Neuronal stem cell (in vitro differentiated cells): ENCODE results near the gene OXLD1.

Experiments used
- DNase-seq: peaks from one replicate; pipeline ENCODE4 v3.0.0-alpha.2; 2013; ENCODE audit warnings: low spot score
- H2AFZ ChIP-seq: one replicate; pipeline ENCODE4 v1.6.1; 2013; ENCODE audit warnings: mild to moderate bottlenecking, low read length, inconsistent platforms
- H2AK5ac ChIP-seq: 2 replicates; pipeline ENCODE4 v1.6.1; 2013; ENCODE audit warnings: low read depth, mild to moderate bottlenecking, inconsistent platforms, low read length, moderate library complexity, mixed read lengths
- H2BK120ac ChIP-seq: 2 replicates; pipeline ENCODE4 v1.6.1; 2013; ENCODE audit warnings: low read depth, mild to moderate bottlenecking, inconsistent platforms, low read length, moderate library complexity, mixed read lengths
- H2BK12ac ChIP-seq: one replicate; pipeline ENCODE4 v1.6.1; 2013; ENCODE audit warnings: low read length, inconsistent platforms
- H2BK15ac ChIP-seq: 2 replicates; pipeline ENCODE4 v1.6.1; 2013; ENCODE audit warnings: mild to moderate bottlenecking, low read length, inconsistent platforms, mixed read lengths
- H2BK5ac ChIP-seq: one replicate; pipeline ENCODE4 v1.6.1; 2013; ENCODE audit warnings: inconsistent platforms, mild to moderate bottlenecking, low read length, moderate library complexity
- H3K14ac ChIP-seq: one replicate; pipeline ENCODE4 v1.6.1; 2013; ENCODE audit warnings: low read length, inconsistent platforms
- H3K18ac ChIP-seq: 2 replicates; pipeline ENCODE4 v1.6.1; 2013; ENCODE audit warnings: low read length, inconsistent platforms
- H3K23ac ChIP-seq: 2 replicates; pipeline ENCODE4 v1.6.1; 2013; ENCODE audit warnings: low read depth, mild to moderate bottlenecking, mixed read lengths, low read length, inconsistent platforms; ENCODE audit not compliant: poor library complexity
- H3K27ac ChIP-seq: replicated peaks from 3 replicates; pipeline ENCODE4 v1.5.1; 2013; ENCODE audit warnings: low read length, inconsistent platforms
- H3K27me3 ChIP-seq, 3 experiments: 2 replicates each; pipeline ENCODE4 v1.6.1; 2013; ENCODE audit warnings: low read length in 3 of 3, mild to moderate bottlenecking in 2 of 3, inconsistent platforms in 1 of 3, low read depth in 1 of 3, mixed read lengths in 1 of 3, moderate library complexity in 1 of 3; ENCODE audit not compliant: control insufficient read depth in 3 of 3, insufficient read depth in 3 of 3
- H3K36me3 ChIP-seq, 2 donors: replicated peaks in 1 of 2; 2 replicates each; pipeline ENCODE4 v1.6.1; 2013; ENCODE audit warnings: low read length in 2 of 2; ENCODE audit not compliant: control insufficient read depth in 2 of 2, insufficient read depth in 2 of 2
- H3K4ac ChIP-seq: 2 replicates; pipeline ENCODE4 v1.6.1; 2013; ENCODE audit warnings: inconsistent platforms, mild to moderate bottlenecking, low read length, moderate library complexity
- H3K4me1 ChIP-seq, 2 donors: 1 replicate in 1 of 2; 2 replicates in 1 of 2; pipeline ENCODE4 v1.6.1; 2013; ENCODE audit warnings: low read length in 2 of 2, low read depth in 1 of 2; ENCODE audit not compliant: control insufficient read depth in 2 of 2, insufficient read depth in 1 of 2
- H3K4me2 ChIP-seq: one replicate; pipeline ENCODE4 v1.6.1; 2013; ENCODE audit warnings: mild to moderate bottlenecking, low read length, inconsistent platforms; ENCODE audit not compliant: insufficient read depth, poor library complexity, severe bottlenecking
- H3K4me3 ChIP-seq, 2 donors: 2 replicates each; pipeline ENCODE4 v1.5.1; 2013; ENCODE audit warnings: low read length in 2 of 2, mild to moderate bottlenecking in 2 of 2, inconsistent platforms in 1 of 2, moderate library complexity in 1 of 2
- H3K79me1 ChIP-seq: one replicate; pipeline ENCODE4 v1.6.1; 2013; ENCODE audit warnings: low read depth, mild to moderate bottlenecking, inconsistent platforms, low read length, moderate library complexity
- H3K9ac ChIP-seq: one replicate; pipeline ENCODE4 v1.6.1; 2013; ENCODE audit warnings: mild to moderate bottlenecking, low read depth, low read length, inconsistent platforms; ENCODE audit not compliant: poor library complexity
- H3K9me3 ChIP-seq, 2 donors: replicated peaks in 1 of 2; 2 replicates each; pipeline versions ENCODE3 to v1.6.1; 2013; ENCODE audit warnings: low read length in 2 of 2, mild to moderate bottlenecking in 2 of 2, inconsistent platforms in 1 of 2, low read depth in 1 of 2, mixed read lengths in 1 of 2, moderate library complexity in 1 of 2; ENCODE audit not compliant: control insufficient read depth in 2 of 2, insufficient read depth in 1 of 2
- H4K8ac ChIP-seq: one replicate; pipeline ENCODE4 v1.6.1; 2013; ENCODE audit warnings: low read depth, mild to moderate bottlenecking, inconsistent platforms, low read length, moderate library complexity
- H4K91ac ChIP-seq: one replicate; pipeline ENCODE4 v1.6.1; 2013; ENCODE audit warnings: low read length, low read depth, mild to moderate bottlenecking, inconsistent platforms; ENCODE audit not compliant: poor library complexity
- WGBS, 2 donors: extraction: QIAGEN DNeasy Blood & Tissue Kit; methylation state at CpG; one replicate each; pipeline ENCODE4 v1.1.7; 2013; ENCODE audit warnings: missing lambda C conversion rate in 2 of 2, mixed read lengths in 1 of 2; ENCODE audit not compliant: insufficient read length in 2 of 2, insufficient replicate concordance in 1 of 2; ENCODE audit errors: extremely low coverage in 2 of 2; 5-methylcytosine and 5-hydroxymethylcytosine counted together

The OXLD1 gene

GRCh38 chr17:81707725-81708646 lies 41.6 kb upstream of the OXLD1 start:
- no peak overlapping the region for H2BK15ac ChIP-seq
- no peak overlapping the region for H3K9ac ChIP-seq
- peak overlapping the region; percentile 72 for H2BK5ac ChIP-seq
- peaks cover 30 to 47% of the 10 kb centered on the region in 2 donors for H3K36me3 ChIP-seq
- no peak overlapping the region for H2AK5ac ChIP-seq
- WGBS, 2 donors, result no CpG with 5 or more reads among the region's 25 CpGs
- peak overlapping the region; percentile 62 for H3K23ac ChIP-seq
- H4K8ac ChIP-seq, result peak overlapping the region; percentile 2
- H3K27me3 ChIP-seq, result peaks cover 0 to 14% (median 0%) of the 10 kb centered on the region in 3 experiments
- no peak overlapping the region for H3K27ac ChIP-seq
- no peaks in the 10 kb centered on the region for H3K9me3 ChIP-seq
- H2BK120ac ChIP-seq, result no peak overlapping the region
- H3K79me1 ChIP-seq, result peaks cover 21% of the 10 kb centered on the region
- DNase-seq, result no peak
- peaks cover 15 to 22% of the 10 kb centered on the region in 2 donors for H3K4me1 ChIP-seq
- no peak overlapping the region for H4K91ac ChIP-seq
- no peak overlapping the region for H2AFZ ChIP-seq
- H3K4ac ChIP-seq, result no peak overlapping the region
- H3K18ac ChIP-seq, result no peak overlapping the region
- H2BK12ac ChIP-seq, result no peak overlapping the region
- H3K4me3 ChIP-seq, result peak overlapping the region in 1 of 2 donors; percentile 13
- no peak overlapping the region for H3K4me2 ChIP-seq
- peak overlapping the region; percentile 17 for H3K14ac ChIP-seq

- no peak for DNase-seq
Observed at GRCh38 chr17:81706757-81707624, 40.6 kb upstream of the OXLD1 start.

GRCh38 chr17:81706232-81706611 lies 39.8 kb upstream of the OXLD1 start:
- H2BK12ac ChIP-seq, result no peak overlapping the region
- no peak overlapping the region for H3K14ac ChIP-seq
- H3K4me2 ChIP-seq, result no peak overlapping the region
- H3K9ac ChIP-seq, result no peak overlapping the region
- H3K4ac ChIP-seq, result no peak overlapping the region
- no peak overlapping the region for H3K4me3 ChIP-seq
- no peak overlapping the region for H3K27ac ChIP-seq
- H2AK5ac ChIP-seq, result no peak overlapping the region
- no peak overlapping the region for H2BK120ac ChIP-seq
- no peak overlapping the region for H3K18ac ChIP-seq
- no peak overlapping the region for H3K23ac ChIP-seq
- no peak overlapping the region for H2AFZ ChIP-seq
- H3K27me3 ChIP-seq, result peaks cover 0 to 12% (median 0%) of the 10 kb centered on the region in 3 experiments
- peaks cover 34 to 59% of the 10 kb centered on the region in 2 donors for H3K36me3 ChIP-seq
- no peak overlapping the region for H2BK15ac ChIP-seq
- H3K9me3 ChIP-seq, result no peaks in the 10 kb centered on the region
- no peak overlapping the region for H4K8ac ChIP-seq
- H4K91ac ChIP-seq, result no peak overlapping the region
- DNase-seq, result no peak
- H3K79me1 ChIP-seq, result peaks cover 31% of the 10 kb centered on the region
- H3K4me1 ChIP-seq, result peaks cover 21 to 26% of the 10 kb centered on the region in 2 donors
- no CpG with 5 or more reads among the region's 17 CpGs for WGBS, 2 donors
- no peak overlapping the region for H2BK5ac ChIP-seq

More at GRCh38 chr17:81706757-81707624, 40.6 kb upstream of the OXLD1 start:
- H3K9me3 ChIP-seq, result no peaks in the 10 kb centered on the region
- no peak overlapping the region for H2BK5ac ChIP-seq
- H3K14ac ChIP-seq, result no peak overlapping the region
- peaks cover 21 to 22% of the 10 kb centered on the region in 2 donors for H3K4me1 ChIP-seq
- no peak overlapping the region for H3K27ac ChIP-seq
- no peak overlapping the region for H3K18ac ChIP-seq
- no peak overlapping the region for H3K4ac ChIP-seq
- no peak overlapping the region for H3K9ac ChIP-seq
- no peak overlapping the region for H3K4me2 ChIP-seq
- no peak overlapping the region for H2AFZ ChIP-seq
- H3K36me3 ChIP-seq, result peaks cover 30 to 52% of the 10 kb centered on the region in 2 donors
- peaks cover 0 to 14% (median 0%) of the 10 kb centered on the region in 3 experiments for H3K27me3 ChIP-seq
- H2BK120ac ChIP-seq, result no peak overlapping the region
- no peak overlapping the region for H4K91ac ChIP-seq
- no peak overlapping the region for H4K8ac ChIP-seq
- H3K4me3 ChIP-seq, result no peak overlapping the region
- H3K79me1 ChIP-seq, result peaks cover 24% of the 10 kb centered on the region
- H3K23ac ChIP-seq, result peak overlapping the region; percentile 62
- WGBS, 2 donors, result no CpG with 5 or more reads among the region's 54 CpGs
- no peak overlapping the region for H2BK15ac ChIP-seq
- no peak overlapping the region for H2BK12ac ChIP-seq
- no peak overlapping the region for H2AK5ac ChIP-seq
